ENCODE data around the gene MYMK. TPM values are rescaled to one million over a fixed set of nuclear protein-coding genes. Genes with fewer than 3 reads are reported as not detected.
A peak's percentile ranks its signal among the peaks of the same experiment; 100 is the strongest.

The MYMK gene
- total and polyA plus RNA-seq, 2 of the 8 experiments (the other 6 are each of a cell fraction or from before 2014, with no cell fraction given), result not detected

DNA sequence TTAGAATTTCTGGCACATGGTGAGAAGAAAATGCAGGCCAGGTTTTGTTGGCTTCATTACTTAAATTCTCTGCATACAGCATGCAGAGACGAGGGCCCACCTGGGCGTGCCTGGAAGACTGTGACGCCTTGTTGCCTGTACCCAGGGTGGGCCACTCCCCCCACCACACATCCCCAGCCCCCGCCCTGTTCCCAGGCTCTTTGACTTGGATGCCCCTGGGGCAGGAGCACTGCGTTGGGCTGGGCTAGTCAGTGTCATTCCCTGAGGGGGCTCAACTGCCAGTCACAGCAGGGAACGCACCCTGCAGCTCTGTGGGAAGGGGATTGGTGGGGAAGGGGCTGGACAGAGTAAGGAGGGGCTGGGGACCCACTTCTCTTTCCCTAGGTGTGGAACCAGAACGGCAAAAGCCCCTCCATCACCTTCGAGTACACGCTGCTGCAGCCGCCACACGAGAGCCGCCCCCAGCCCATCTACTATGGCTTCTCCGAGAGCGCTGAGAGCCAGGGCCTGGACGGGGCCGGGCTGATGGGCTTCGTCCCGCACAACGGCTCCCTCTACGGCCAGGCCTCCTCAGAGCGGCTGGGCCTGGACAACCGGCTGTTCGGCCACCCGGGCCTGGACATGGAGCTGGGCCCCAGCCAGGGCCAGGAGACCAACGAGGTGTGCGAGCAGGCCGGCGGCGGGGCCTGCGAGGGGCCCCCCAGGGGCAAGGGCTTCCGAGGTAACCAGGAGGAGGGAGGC lies 29.4 kb upstream of the MYMK start:
- TF ChIP-seq, protein P1, sequence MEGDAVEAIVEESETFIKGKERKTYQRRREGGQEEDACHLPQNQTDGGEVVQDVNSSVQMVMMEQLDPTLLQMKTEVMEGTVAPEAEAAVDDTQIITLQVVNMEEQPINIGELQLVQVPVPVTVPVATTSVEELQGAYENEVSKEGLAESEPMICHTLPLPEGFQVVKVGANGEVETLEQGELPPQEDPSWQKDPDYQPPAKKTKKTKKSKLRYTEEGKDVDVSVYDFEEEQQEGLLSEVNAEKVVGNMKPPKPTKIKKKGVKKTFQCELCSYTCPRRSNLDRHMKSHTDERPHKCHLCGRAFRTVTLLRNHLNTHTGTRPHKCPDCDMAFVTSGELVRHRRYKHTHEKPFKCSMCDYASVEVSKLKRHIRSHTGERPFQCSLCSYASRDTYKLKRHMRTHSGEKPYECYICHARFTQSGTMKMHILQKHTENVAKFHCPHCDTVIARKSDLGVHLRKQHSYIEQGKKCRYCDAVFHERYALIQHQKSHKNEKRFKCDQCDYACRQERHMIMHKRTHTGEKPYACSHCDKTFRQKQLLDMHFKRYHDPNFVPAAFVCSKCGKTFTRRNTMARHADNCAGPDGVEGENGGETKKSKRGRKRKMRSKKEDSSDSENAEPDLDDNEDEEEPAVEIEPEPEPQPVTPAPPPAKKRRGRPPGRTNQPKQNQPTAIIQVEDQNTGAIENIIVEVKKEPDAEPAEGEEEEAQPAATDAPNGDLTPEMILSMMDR (IDR thresholded peaks at IDR 0.05; ENCODE audit: control extremely low read depth in 1 of 3, insufficient read depth in 1 of 3, low read depth in 1 of 3, low read length in 3 of 3), result peak in 2 of 3 experiments; percentile 12 to 27; a peak in 2 of 4 replicates
- peak in 1 of 2 experiments; percentile 27; a peak in 1 of 4 replicates for TF ChIP-seq RAD21 (IDR thresholded peaks at IDR 0.05 in 1 of 2, conservative IDR thresholded peaks at IDR 0.05 in 1 of 2; ENCODE audit: low read depth in 2 of 2, low read length in 2 of 2)
- TF ChIP-seq TBP (IDR thresholded peaks at IDR 0.05; ENCODE audit: low read depth, low read length), result 0 out of 2 replicates have a peak, but pooled peaks have one; percentile 8
- no peak for TF ChIP-seq HDAC2 (IDR thresholded peaks at IDR 0.05; ENCODE audit: borderline replicate concordance in 1 of 2, low read depth in 2 of 2, low read length in 2 of 2)
- no peak overlapping the region for H3K14ac ChIP-seq (ENCODE audit: insufficient read length)
- no peak overlapping the region for H3K23ac ChIP-seq (ENCODE audit: insufficient read length)
- no peaks in the 10 kb centered on the region for H3K27me3 ChIP-seq (replicated peaks in 1 of 4; ENCODE audit: control insufficient read depth in 3 of 4, extremely low read depth in 1 of 4, insufficient read depth in 3 of 4, low read length in 3 of 4)
- no peak overlapping the region for H2BK20ac ChIP-seq (ENCODE audit: low read length)
- WGBS, 2 experiments (ENCODE audit: extremely low coverage in 1 of 2, insufficient coverage in 1 of 2, insufficient read length in 1 of 2, insufficient replicate concordance in 2 of 2, low coverage in 1 of 2, low lambda C conversion rate in 2 of 2, missing lambda C conversion rate in 1 of 2), result 80% methylated on average over 29 of the region's 31 CpGs; no CpG with 5 or more reads in 1 of the 2 experiments
- peak overlapping the region; percentile 48 for H4K5ac ChIP-seq (ENCODE audit: insufficient read length, low read depth, low read length)
- no peaks in the 10 kb centered on the region for H3K79me2 ChIP-seq (ENCODE audit: control insufficient read depth in 1 of 2, insufficient read depth in 2 of 2, low read length in 2 of 2)
- H4K8ac ChIP-seq (ENCODE audit: extremely low read depth, insufficient read depth, low read length), result peak overlapping the region; percentile 77; the same call in 1 of the 2 replicates
- FAIRE-seq, result no peak
- H3K23me2 ChIP-seq (ENCODE audit: low read depth, low read length), result no peaks in the 10 kb centered on the region
- no peak overlapping the region for H2BK120ac ChIP-seq (replicated peaks; ENCODE audit: low read depth, low read length)
- peaks cover 6 to 12% (median 8%) of the 10 kb centered on the region in 4 experiments; a peak in 6 of 7 replicates for H3K4me1 ChIP-seq (replicated peaks in 1 of 4; ENCODE audit: control insufficient read depth in 3 of 4, insufficient read depth in 4 of 4, low read length in 3 of 4)
- no peaks in the 10 kb centered on the region; the same call in 1 of the 2 replicates for H3K79me1 ChIP-seq (ENCODE audit: low read depth, low read length)
- ChIA-PET CTCF (ENCODE audit: partially characterized antibody) (interaction anchor here (0.6 to 4.6 kb wide), 16 partner anchors 10 to 119 kb away, joined by 3 to 26 read pairs (median 4); partner anchors contain the start of gene ADAMTSL2), POLR2A (ENCODE audit: partially characterized antibody) (no interaction called here)
- no peak overlapping the region for H2AFZ ChIP-seq (ENCODE audit: low read length)
- no peak overlapping the region for H4K91ac ChIP-seq (replicated peaks; ENCODE audit: insufficient read length, low read length)
- H3K36me3 ChIP-seq (ENCODE audit: control insufficient read depth in 2 of 4, insufficient read depth in 4 of 4, low read length in 3 of 4), result no peaks in the 10 kb centered on the region
- H3K9me3 ChIP-seq (ENCODE audit: insufficient read depth in 2 of 2, low read depth in 1 of 2, low read length in 1 of 2), result no peaks in the 10 kb centered on the region
- no peak overlapping the region for H3K4me3 ChIP-seq (ENCODE audit: extremely low read depth in 1 of 4, insufficient read depth in 2 of 4, low read depth in 3 of 4, low read length in 4 of 4)
- no peak overlapping the region for H2BK5ac ChIP-seq (ENCODE audit: low read depth, low read length)
- no peak overlapping the region for H3K4me2 ChIP-seq (ENCODE audit: insufficient read depth in 1 of 2, low read depth in 2 of 2, low read length in 2 of 2)
- DNase-seq (ENCODE audit: low read depth in 1 of 2, low spot score in 2 of 2), result no peak
- H4K20me1 ChIP-seq (replicated peaks in 1 of 2; ENCODE audit: control insufficient read depth in 1 of 2, insufficient read depth in 2 of 2, low read length in 2 of 2), result peaks cover 0 to 4% of the 10 kb centered on the region in 2 experiments
- H3K9ac ChIP-seq (replicated peaks in 1 of 4; ENCODE audit: extremely low read depth in 1 of 4, low read depth in 3 of 4, low read length in 3 of 4), result no peak overlapping the region
- no peak overlapping the region for H3K18ac ChIP-seq (ENCODE audit: extremely low read depth, low read length)
- H2AK5ac ChIP-seq (ENCODE audit: low read depth, low read length), result no peak overlapping the region
- H2BK15ac ChIP-seq (ENCODE audit: low read length), result 0 out of 2 replicates have a peak overlapping the region, but pooled peaks have one; percentile 29
- no peak overlapping the region for H3K4ac ChIP-seq (replicated peaks; ENCODE audit: insufficient read length, low read depth, low read length)
- H2BK12ac ChIP-seq (ENCODE audit: low read depth, low read length), result no peak overlapping the region
- no peak overlapping the region for H3K56ac ChIP-seq (replicated peaks; ENCODE audit: insufficient read length, low read depth, low read length)
- no peak overlapping the region for H3K27ac ChIP-seq (ENCODE audit: low read depth, low read length)
